Hematopoietic multipotent progenitor cell treated with erythropoietin and hydrocortisone succinate and interleukin-3 and kit ligand, for 4 days (in vitro differentiated cells): Measurements from ENCODE around the gene BRAT1.
A peak's percentile ranks its signal among the peaks of the same experiment; 100 is the strongest.
"Not testable (repeated sequence)": the region's sequence is repeated elsewhere in the genome, so short reads cannot be mapped to it uniquely, and the experiment has no call there.

Source experiments
- DNase-seq: peaks from one replicate; pipeline ENCODE4 v3.0.0-alpha.2; 2015

Gene BRAT1

GRCh38 chr7:2583798-2584580, 28.7 kb upstream of the BRAT1 start:
- DNase-seq: no peak

DNA sequence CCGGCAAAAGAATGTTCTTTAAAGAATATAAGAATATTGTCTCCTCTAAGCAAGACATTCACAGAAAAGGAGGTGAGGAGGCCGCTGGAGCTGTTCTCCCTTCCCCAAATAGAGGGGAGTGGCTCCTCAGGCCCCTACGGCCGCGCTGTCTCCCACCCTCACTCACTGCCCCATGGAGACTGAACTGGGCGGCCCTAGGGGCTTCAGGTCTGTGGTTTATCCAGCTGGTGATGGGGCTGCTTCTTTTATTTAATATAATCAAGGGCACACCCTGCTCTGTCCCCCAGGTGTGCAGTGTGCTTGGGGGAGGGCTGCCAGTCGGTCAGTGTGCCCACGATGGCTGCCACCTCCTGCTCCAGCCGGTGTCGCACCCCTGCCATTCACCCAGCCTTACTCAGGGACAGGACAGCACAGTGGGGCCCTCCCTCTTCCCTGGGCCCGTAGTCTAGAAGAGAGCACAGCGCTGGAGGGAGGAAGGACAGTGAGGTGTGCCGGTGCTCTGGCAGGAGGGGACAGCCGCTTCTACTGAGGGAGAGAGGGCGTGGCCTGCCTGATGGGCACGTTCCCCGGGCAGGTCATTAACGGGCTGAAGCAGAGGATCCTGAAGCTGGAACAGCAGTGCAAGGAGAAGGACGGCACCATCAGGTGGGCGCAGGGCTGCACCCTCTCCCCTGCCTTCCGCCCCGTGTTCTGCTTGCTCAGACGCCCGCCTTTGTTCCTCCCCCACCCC, 26.8 kb upstream of the BRAT1 start:
- DNase-seq: no peak

- DNase-seq: no peak
These were observed 25.3 kb upstream of the BRAT1 start for GRCh38 chr7:2580636-2581035.

DNA sequence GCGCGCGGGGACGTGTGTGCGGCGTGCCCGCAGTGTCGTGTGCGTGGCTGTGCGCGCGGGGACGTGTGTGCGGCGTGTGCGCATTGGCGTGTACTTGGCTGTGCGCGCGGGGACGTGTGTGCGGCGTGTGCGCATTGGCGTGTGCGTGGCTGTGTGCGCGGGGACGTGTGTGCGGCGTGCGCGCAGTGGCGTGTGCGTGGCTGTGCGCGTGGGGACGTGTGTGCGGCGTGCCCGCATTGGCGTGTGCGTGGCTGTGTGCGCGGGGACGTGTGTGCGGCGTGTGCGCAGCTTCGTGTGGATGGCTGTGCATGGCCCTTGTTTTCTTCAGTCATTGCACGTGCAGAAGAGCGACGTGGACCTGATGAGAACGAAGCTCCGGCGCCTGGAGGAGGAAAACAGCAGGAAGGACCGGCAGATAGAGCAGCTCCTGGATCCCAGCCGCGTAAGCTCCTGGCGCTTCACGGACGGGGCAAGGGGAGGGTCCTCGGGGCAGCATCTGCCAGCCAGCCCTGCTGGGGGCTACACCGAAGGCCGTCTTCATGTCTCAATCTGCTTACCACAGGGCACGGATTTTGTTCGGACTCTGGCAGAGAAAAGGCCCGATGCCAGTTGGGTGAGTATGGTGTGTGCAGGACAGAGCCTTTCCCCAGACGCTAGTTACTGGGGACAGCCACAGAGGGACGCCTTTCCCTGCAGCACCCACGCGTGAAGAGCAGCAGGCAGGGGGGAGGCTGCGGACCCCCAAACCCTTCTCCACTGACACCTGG, 22.8 kb upstream of the BRAT1 start:
- no peak for DNase-seq

DNA sequence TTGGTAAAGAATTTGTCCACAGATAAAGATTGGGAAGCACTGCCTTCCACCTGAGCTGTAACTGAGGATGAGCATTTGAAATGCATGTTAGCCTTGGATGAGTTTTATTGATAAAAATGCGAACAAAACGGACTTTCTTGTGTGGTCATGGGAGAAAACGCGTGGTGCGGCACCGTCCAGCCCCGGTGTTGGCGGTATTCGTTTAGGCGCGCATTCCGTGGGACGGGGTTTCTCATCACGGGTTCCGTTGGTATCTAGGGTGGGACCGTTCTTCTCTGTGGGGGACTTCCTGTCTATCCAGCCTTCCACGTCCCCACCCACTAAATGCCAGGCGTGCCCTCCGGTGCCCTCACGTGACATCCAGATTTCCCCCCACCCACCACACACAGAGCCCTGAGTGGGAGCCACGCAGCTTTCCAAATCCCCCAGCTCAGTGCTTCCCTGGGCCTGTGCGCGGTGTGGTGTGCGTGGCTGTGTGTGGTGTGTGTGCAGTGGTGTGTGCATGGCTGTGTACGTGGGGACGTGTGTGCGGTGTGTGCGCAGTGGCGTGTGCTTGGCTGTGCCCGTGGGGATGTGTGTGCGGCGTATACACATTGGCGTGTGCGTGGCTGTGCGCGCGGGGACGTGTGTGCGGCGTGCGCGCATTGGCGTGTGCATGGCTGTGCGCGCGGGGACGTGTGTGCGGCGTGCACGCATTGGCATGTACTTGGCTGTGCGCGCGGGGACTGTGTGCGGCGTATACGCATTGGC, 21.6 kb upstream of the BRAT1 start:
- DNase-seq: no peak

- DNase-seq: peak; percentile 26
These were observed 20.5 kb upstream of the BRAT1 start for GRCh38 chr7:2575733-2576340.

DNA sequence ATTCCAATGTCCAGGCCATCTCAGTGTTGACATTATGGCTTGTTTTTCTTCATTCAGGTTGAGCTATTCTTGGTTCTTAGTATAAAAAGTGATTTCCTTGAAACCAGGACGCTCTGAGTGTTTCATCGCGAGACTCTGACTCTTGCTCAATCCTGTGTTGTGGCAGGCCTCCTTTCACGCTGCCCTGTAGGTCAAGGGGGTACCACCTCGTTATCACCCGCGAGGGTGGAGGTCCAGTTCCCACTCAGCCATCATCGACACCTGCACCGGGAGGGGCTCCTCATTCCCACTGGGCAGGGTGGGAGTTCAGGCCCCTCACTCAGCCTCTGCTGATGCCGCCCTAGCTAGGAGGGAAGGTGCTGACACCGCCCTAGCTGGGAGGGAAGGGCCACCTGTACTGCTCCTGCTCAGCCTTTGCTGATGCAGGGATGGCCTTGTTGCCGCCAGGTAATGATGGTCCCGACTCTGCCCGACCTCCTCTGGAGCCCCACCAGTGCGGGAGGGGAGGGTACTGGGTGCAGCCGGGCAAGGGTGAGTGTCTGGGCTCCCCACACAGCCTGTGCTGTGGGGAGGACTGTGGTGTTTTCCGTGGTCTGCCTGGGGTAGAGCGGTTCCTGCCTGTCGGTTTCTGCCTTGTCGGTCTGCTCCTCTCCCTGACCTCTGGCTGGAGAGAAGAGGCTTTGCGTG, 19.9 kb upstream of the BRAT1 start:
- peak; percentile 12 for DNase-seq

DNA sequence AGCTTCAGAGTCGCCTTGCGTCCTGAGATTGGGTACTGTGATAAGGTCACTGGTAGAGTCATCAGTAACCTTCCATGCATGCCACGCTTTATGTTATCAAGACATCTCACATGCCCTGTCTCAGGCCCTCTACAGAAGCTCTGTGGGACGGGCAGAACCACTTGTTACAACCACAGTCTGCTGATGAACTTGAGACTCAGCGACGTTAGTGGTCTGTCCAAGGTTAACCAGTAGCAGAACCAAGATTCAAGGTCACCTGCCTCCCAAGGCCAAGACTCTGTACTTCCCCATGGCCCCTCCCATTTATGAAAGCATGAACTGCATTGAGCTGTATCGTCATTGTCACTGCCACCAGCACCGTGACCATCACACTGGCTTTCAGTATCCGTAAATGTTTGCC, 18.4 kb upstream of the BRAT1 start:
- DNase-seq: peak; percentile 20

DNA sequence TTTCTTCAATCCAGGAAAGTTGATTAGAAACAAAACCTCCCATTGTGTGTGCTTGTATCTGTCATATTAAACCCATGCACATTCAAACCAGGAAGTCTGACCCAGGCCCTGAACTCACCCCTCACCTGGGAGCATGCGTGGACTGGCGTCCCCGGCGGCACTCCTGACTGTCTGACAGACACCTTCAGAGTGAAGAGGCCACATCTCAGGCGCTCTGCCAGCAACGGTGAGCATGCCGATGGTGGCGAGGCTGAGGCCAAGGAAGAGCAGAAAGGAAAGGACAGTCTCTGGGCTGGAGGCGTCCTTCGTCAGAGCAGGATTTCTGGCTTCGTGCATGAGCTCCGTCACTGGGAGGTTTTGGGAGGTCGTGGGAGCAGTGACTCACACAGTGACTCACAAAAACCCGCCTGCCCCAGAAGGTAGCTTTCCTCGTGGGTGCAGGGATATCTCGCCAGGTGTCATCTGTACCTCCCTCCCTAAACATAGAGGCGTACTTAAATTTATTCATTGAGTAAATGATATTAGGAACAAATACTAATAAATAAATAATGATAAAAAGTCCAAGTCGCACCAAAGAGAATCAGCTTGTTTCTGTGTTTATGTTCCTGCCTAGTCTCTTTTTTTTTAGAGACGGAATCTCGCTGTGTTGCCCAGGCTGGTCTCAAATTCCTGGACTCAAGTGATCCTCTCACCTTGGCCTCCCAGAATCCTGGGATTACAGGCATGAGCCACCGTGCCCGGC, 16.9 kb upstream of the BRAT1 start:
- no peak for DNase-seq

GRCh38 chr7:2571409-2571808, 16.1 kb upstream of the BRAT1 start:
- no peak for DNase-seq

- no peak for DNase-seq
These were observed 14.7 kb upstream of the BRAT1 start for GRCh38 chr7:2570021-2570420.

- DNase-seq: no peak
These were observed 14.1 kb upstream of the BRAT1 start for GRCh38 chr7:2569421-2569820.

GRCh38 chr7:2568521-2569223, 13.3 kb upstream of the BRAT1 start:
- DNase-seq: no peak

- peak; percentile 58 for DNase-seq
These were observed 12.5 kb upstream of the BRAT1 start for GRCh38 chr7:2567679-2568278.

GRCh38 chr7:2566890-2567678, 11.8 kb upstream of the BRAT1 start:
- no peak for DNase-seq

DNA sequence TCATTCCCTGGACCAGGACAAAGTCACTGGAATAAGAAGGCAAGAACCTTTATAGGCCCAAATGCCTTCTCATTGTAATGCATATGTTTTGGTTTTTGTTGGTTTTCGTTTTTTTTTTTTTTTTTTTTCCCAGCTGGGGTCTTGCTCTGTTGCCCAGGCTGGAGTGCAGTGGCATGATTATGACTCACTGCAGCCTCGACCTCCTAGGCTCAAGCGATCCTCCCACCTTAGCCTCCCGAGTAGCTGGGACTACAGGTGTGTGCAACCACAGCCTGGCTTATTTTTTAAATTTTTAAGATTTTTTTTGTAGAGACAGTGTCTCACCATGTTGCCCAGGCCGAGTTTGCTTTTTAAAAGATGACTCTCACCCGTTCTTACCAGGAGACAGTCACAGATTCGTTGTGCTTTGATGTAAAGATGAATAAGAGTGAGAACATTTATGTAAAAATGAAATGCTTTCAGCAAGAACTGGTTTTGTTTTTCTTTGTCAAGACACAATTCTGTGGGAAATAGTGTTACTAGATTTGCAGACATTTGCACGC, 11.1 kb upstream of the BRAT1 start:
- DNase-seq: no peak

DNA sequence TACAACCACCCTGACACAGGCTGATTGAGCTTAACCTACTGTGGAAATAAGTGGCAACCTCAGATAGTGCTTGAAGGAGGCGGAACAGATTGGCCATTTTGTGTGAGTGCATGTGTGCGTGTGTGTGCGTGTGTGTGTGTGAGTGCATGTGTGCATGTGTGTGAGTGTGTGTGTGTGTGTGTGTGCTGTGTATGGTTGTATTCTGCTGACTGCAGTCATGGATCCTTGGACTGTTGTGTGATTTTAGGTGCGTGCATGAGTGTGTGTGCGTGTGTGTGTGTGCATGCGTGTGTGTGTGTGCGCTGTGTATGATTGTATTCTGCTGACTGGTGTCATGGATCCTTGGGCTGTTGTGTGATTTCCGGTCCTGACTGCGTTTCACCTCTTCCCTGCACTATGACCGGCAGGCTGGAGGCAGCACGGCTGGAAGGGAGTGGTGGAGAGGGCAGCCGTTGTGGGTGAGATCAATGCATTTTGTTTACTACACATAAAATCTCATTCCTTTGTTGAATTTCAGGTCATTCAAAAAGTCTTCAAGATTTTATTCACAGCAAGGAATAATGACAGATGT, 9.7 kb upstream of the BRAT1 start:
- DNase-seq: no peak

DNA sequence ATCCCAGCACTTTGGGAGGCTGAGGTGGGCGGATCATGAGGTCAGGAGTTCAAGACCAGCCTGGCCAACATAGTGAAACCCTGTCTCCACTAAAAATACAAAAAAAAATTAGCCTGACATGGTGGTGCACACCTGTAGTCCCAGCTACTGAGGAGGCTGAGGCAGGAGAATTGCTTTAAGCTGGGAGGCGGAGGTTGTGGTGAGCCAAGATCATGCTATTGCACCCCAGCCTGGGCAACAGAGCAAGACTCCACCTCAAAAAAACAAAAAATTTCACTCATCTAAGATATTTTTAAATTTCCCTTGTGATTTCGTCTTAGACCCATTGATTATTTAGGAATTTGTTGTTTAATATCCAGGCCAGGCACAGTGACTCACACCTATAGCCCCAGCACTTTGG, 8.6 kb upstream of the BRAT1 start:
- not testable (repeated sequence) for DNase-seq
